GM10266 (cell line): ENCODE measurements around the gene SCG5.

Experiments used
- DNase-seq: peaks from one replicate; pipeline ENCODE4 v3.0.0; 2012; ENCODE audit errors: extremely low spot score
- CTCF ChIP-seq: IDR thresholded peaks from 2 replicates; pipeline ENCODE4 v1.5.1; 2012; ENCODE audit warnings: mild to moderate bottlenecking, low read depth; ENCODE audit not compliant: control insufficient read depth, insufficient read depth; ENCODE audit errors: missing control alignments

SCG5 gene

GRCh38 chr15:32746116-32746857 is 104.8 kb downstream of the SCG5 start:
- no peak for TF ChIP-seq CTCF
- no peak for DNase-seq
